Measurements from ENCODE around the gene B4GALNT3. TPM values are rescaled to one million over a fixed set of nuclear protein-coding genes. Genes with fewer than 3 reads are reported as not detected.

Gene B4GALNT3
- total and polyA plus RNA-seq, 2 of the 13 experiments (the other 11 are each of a cell fraction or from before 2014, with no cell fraction given), result 3.2 to 4.4 TPM

DNA sequence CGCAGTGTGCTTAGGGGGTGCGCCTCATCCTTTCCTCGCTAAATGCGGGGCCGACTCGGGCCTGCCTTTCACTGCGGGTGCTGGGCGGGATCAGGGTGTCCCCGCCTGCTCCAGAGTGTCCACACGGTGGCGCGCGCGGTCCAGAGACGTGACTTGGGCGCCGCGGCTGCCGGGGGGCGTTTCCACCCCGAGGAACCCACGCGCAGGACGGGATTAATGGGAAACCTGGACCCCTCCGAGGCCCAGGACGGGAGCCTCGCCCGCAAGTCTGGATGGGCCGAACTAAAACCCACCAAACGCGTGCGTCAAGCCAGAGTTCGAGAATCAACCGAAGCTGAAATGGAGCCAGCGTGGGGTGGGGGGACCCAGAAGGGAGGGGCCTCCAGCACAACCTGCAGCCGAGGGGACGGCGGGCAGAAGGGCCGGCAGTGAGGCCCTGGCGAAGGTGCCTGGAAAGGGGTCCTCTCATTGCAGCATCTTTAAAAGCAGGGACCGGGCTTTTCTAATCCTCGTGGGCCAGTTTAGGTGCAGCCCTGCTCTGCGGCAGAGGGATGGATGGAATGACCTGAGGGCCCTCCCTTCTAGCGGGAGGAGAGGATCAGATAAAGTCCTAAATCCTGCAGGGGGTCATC is 110.2 kb downstream of the B4GALNT3 start (continued):
- TF ChIP-seq ZNF558 (CRISPR knock-in tag; IDR thresholded peaks at IDR 0.05; ENCODE audit: borderline replicate concordance), result peak; percentile 2; the same call in 1 of the 2 replicates
- TF ChIP-seq, protein P1, sequence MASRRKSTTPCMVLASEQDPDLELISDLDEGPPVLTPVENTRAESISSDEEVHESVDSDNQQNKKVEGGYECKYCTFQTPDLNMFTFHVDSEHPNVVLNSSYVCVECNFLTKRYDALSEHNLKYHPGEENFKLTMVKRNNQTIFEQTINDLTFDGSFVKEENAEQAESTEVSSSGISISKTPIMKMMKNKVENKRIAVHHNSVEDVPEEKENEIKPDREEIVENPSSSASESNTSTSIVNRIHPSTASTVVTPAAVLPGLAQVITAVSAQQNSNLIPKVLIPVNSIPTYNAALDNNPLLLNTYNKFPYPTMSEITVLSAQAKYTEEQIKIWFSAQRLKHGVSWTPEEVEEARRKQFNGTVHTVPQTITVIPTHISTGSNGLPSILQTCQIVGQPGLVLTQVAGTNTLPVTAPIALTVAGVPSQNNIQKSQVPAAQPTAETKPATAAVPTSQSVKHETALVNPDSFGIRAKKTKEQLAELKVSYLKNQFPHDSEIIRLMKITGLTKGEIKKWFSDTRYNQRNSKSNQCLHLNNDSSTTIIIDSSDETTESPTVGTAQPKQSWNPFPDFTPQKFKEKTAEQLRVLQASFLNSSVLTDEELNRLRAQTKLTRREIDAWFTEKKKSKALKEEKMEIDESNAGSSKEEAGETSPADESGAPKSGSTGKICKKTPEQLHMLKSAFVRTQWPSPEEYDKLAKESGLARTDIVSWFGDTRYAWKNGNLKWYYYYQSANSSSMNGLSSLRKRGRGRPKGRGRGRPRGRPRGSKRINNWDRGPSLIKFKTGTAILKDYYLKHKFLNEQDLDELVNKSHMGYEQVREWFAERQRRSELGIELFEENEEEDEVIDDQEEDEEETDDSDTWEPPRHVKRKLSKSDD (CRISPR knock-in tag; IDR thresholded peaks at IDR 0.05; ENCODE audit: low read depth), result no peak
- TF ChIP-seq, protein P2, sequence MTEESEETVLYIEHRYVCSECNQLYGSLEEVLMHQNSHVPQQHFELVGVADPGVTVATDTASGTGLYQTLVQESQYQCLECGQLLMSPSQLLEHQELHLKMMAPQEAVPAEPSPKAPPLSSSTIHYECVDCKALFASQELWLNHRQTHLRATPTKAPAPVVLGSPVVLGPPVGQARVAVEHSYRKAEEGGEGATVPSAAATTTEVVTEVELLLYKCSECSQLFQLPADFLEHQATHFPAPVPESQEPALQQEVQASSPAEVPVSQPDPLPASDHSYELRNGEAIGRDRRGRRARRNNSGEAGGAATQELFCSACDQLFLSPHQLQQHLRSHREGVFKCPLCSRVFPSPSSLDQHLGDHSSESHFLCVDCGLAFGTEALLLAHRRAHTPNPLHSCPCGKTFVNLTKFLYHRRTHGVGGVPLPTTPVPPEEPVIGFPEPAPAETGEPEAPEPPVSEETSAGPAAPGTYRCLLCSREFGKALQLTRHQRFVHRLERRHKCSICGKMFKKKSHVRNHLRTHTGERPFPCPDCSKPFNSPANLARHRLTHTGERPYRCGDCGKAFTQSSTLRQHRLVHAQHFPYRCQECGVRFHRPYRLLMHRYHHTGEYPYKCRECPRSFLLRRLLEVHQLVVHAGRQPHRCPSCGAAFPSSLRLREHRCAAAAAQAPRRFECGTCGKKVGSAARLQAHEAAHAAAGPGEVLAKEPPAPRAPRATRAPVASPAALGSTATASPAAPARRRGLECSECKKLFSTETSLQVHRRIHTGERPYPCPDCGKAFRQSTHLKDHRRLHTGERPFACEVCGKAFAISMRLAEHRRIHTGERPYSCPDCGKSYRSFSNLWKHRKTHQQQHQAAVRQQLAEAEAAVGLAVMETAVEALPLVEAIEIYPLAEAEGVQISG (CRISPR knock-in tag; IDR thresholded peaks at IDR 0.05), result peak; percentile 51; the same call in 1 of the 2 replicates
- TF ChIP-seq, protein P3, sequence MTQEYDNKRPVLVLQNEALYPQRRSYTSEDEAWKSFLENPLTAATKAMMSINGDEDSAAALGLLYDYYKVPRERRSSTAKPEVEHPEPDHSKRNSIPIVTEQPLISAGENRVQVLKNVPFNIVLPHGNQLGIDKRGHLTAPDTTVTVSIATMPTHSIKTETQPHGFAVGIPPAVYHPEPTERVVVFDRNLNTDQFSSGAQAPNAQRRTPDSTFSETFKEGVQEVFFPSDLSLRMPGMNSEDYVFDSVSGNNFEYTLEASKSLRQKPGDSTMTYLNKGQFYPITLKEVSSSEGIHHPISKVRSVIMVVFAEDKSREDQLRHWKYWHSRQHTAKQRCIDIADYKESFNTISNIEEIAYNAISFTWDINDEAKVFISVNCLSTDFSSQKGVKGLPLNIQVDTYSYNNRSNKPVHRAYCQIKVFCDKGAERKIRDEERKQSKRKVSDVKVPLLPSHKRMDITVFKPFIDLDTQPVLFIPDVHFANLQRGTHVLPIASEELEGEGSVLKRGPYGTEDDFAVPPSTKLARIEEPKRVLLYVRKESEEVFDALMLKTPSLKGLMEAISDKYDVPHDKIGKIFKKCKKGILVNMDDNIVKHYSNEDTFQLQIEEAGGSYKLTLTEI (CRISPR knock-in tag; conservative IDR thresholded peaks at IDR 0.05), result no peak
- TF ChIP-seq FOXC1 (CRISPR knock-in tag; IDR thresholded peaks at IDR 0.05; ENCODE audit: borderline replicate concordance), result peak; percentile 56; the same call in 1 of the 2 replicates
- TF ChIP-seq, protein P4, sequence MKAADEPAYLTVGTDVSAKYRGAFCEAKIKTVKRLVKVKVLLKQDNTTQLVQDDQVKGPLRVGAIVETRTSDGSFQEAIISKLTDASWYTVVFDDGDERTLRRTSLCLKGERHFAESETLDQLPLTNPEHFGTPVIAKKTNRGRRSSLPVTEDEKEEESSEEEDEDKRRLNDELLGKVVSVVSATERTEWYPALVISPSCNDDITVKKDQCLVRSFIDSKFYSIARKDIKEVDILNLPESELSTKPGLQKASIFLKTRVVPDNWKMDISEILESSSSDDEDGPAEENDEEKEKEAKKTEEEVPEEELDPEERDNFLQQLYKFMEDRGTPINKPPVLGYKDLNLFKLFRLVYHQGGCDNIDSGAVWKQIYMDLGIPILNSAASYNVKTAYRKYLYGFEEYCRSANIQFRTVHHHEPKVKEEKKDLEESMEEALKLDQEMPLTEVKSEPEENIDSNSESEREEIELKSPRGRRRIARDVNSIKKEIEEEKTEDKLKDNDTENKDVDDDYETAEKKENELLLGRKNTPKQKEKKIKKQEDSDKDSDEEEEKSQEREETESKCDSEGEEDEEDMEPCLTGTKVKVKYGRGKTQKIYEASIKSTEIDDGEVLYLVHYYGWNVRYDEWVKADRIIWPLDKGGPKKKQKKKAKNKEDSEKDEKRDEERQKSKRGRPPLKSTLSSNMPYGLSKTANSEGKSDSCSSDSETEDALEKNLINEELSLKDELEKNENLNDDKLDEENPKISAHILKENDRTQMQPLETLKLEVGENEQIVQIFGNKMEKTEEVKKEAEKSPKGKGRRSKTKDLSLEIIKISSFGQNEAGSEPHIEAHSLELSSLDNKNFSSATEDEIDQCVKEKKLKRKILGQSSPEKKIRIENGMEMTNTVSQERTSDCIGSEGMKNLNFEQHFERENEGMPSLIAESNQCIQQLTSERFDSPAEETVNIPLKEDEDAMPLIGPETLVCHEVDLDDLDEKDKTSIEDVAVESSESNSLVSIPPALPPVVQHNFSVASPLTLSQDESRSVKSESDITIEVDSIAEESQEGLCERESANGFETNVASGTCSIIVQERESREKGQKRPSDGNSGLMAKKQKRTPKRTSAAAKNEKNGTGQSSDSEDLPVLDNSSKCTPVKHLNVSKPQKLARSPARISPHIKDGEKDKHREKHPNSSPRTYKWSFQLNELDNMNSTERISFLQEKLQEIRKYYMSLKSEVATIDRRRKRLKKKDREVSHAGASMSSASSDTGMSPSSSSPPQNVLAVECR (CRISPR knock-in tag; IDR thresholded peaks at IDR 0.05; ENCODE audit: borderline replicate concordance), result no peak
- no peak for TF ChIP-seq ZNF577 (CRISPR knock-in tag; IDR thresholded peaks at IDR 0.05; ENCODE audit: borderline replicate concordance, low read depth)
- peak; percentile 97 for TF ChIP-seq ZSCAN25 (CRISPR knock-in tag; IDR thresholded peaks at IDR 0.05)
- no peak for TF ChIP-seq GTF2F1 (IDR thresholded peaks at IDR 0.05; ENCODE audit: low read length)
- no peak for TF ChIP-seq ZNF879 (CRISPR knock-in tag; IDR thresholded peaks at IDR 0.05)
- TF ChIP-seq MEIS2 (CRISPR knock-in tag; IDR thresholded peaks at IDR 0.05), result no peak
- no peak for TF ChIP-seq ZNF256 (CRISPR knock-in tag; conservative IDR thresholded peaks at IDR 0.05)
- TF ChIP-seq ZFAT (CRISPR knock-in tag; conservative IDR thresholded peaks at IDR 0.05), result no peak
- TF ChIP-seq ZNF737 (CRISPR knock-in tag; IDR thresholded peaks at IDR 0.05; ENCODE audit: borderline replicate concordance), result no peak
- TF ChIP-seq, protein P5, sequence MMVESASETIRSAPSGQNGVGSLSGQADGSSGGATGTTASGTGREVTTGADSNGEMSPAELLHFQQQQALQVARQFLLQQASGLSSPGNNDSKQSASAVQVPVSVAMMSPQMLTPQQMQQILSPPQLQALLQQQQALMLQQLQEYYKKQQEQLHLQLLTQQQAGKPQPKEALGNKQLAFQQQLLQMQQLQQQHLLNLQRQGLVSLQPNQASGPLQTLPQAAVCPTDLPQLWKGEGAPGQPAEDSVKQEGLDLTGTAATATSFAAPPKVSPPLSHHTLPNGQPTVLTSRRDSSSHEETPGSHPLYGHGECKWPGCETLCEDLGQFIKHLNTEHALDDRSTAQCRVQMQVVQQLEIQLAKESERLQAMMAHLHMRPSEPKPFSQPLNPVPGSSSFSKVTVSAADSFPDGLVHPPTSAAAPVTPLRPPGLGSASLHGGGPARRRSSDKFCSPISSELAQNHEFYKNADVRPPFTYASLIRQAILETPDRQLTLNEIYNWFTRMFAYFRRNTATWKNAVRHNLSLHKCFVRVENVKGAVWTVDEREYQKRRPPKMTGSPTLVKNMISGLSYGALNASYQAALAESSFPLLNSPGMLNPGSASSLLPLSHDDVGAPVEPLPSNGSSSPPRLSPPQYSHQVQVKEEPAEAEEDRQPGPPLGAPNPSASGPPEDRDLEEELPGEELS (CRISPR knock-in tag; IDR thresholded peaks at IDR 0.05), result peak; percentile 24; the same call in 1 of the 2 replicates
